Ascending aorta (tissue), 2 donors: ENCODE data around the gene LRRC7. TPM values are rescaled to one million over a fixed set of nuclear protein-coding genes. Genes with fewer than 3 reads are reported as not detected.

ENCODE experiments used
- DNase-seq, 2 donors: peaks; one replicate each; pipeline ENCODE4 v3.0.0-alpha.2; 2019; ENCODE audit warnings: low spot score in 2 of 2
- H3K27ac ChIP-seq, 2 donors: fragments of 200-600 bp; sonication (generic); one replicate each; pipeline ENCODE4 v1.5.1; 2016 to 2017; ENCODE audit warnings: mild to moderate bottlenecking in 1 of 2
- H3K27me3 ChIP-seq: fragments of 200-600 bp; sonication (generic); one replicate; pipeline ENCODE4 v1.5.1; 2017
- H3K36me3 ChIP-seq, 2 donors: fragments of 200-600 bp; sonication (generic); one replicate each; pipeline ENCODE4 v1.5.1; 2016
- H3K4me1 ChIP-seq, 2 donors: fragments of 200-600 bp; sonication (generic); one replicate each; pipeline ENCODE4 v1.5.1; 2016 to 2017; ENCODE audit warnings: mild to moderate bottlenecking in 1 of 2
- H3K4me3 ChIP-seq, 2 donors: fragments of 200-600 bp; sonication (generic); one replicate each; pipeline ENCODE4 v1.5.1; 2016 to 2017; ENCODE audit warnings: mild to moderate bottlenecking in 1 of 2
- H3K9me3 ChIP-seq, 2 donors: fragments of 200-600 bp; sonication (generic); one replicate each; pipeline ENCODE4 v1.5.1; 2016
- intact Hi-C: fragments of 100-400 bp; cut with DNase I; formaldehyde crosslinking; loops from one replicate; pipeline ENCODE4 v1.15.1; 2023
- total RNA-seq: library from RNA; depleted of rRNA; stranded (reverse); fragments of >200 nt; gene quantifications from one replicate; pipeline ENCODE4 v1.1.0, GENCODE V29; 2016
- TF ChIP-seq, protein P1 (sequence below), 3 experiments: fragments of 200-600 bp in 2 of 3; fragments of 450-650 bp in 1 of 3; sonication (generic) in 2 of 3; IDR thresholded peaks; one replicate each; pipeline ENCODE4 v1.5.1; 2016 to 2019; ENCODE audit warnings: antibody characterized with exemption in 3 of 3, mild to moderate bottlenecking in 1 of 3, moderate library complexity in 1 of 3

The LRRC7 gene
- total RNA-seq, 1 donor from 2014 or later: not detected

DNA sequence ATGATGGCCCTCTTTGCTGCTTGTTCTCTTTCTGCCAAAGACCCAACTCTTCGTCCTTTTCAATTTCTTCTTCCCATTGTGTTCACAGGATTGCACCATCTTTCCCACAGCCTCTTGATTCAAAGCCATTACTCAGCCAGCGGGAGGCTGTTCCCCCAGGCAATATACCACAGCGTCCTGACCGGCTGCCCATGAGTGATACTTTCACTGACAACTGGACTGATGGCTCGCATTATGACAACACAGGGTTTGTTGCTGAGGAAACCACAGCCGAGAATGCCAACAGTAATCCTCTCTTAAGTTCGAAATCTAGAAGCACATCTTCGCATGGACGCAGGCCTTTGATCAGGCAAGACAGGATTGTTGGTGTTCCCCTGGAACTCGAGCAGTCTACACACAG lies 470.3 kb downstream of the LRRC7 start:
- TF ChIP-seq, protein P1, sequence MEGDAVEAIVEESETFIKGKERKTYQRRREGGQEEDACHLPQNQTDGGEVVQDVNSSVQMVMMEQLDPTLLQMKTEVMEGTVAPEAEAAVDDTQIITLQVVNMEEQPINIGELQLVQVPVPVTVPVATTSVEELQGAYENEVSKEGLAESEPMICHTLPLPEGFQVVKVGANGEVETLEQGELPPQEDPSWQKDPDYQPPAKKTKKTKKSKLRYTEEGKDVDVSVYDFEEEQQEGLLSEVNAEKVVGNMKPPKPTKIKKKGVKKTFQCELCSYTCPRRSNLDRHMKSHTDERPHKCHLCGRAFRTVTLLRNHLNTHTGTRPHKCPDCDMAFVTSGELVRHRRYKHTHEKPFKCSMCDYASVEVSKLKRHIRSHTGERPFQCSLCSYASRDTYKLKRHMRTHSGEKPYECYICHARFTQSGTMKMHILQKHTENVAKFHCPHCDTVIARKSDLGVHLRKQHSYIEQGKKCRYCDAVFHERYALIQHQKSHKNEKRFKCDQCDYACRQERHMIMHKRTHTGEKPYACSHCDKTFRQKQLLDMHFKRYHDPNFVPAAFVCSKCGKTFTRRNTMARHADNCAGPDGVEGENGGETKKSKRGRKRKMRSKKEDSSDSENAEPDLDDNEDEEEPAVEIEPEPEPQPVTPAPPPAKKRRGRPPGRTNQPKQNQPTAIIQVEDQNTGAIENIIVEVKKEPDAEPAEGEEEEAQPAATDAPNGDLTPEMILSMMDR (IDR thresholded peaks at IDR 0.05): no peak
- no peaks in the 10 kb centered on the region for H3K4me1 ChIP-seq
- intact Hi-C loops: no loop called here

DNA sequence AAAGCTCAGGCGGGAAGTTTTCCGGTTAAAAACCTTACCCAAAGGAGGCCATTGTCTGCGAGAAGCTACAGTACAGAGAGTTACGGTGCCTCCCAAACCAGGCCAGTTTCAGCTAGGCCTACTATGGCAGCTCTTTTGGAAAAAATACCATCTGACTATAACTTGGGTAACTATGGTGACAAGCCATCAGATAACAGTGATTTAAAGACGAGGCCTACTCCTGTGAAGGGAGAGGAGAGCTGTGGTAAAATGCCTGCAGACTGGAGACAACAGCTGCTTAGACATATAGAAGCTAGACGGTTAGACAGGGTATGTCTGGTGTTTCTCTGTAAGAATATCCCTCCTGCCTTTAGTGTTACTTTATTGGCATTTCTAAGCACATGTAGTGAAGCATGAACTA lies 471.8 kb downstream of the LRRC7 start:
- Histone ChIP-seq H3K4me1 (no peaks in the 10 kb centered on the region), H3K27me3 (no peaks in the 10 kb centered on the region), H3K4me3 (no peak overlapping the region), H3K27ac (no peak overlapping the region), H3K9me3 (no peaks in the 10 kb centered on the region), H3K36me3 (no peaks in the 10 kb centered on the region)
- intact Hi-C loops: no loop called here
- no peak for DNase-seq
- TF ChIP-seq, protein P1 (IDR thresholded peaks at IDR 0.05): no peak

More for the DNA sequence above, 470.3 kb downstream of the LRRC7 start:
- Histone ChIP-seq H3K27me3 (no peaks in the 10 kb centered on the region), H3K27ac (no peak overlapping the region), H3K9me3 (no peaks in the 10 kb centered on the region), H3K36me3 (no peaks in the 10 kb centered on the region), H3K4me3 (no peak overlapping the region)
- DNase-seq: no peak

DNA sequence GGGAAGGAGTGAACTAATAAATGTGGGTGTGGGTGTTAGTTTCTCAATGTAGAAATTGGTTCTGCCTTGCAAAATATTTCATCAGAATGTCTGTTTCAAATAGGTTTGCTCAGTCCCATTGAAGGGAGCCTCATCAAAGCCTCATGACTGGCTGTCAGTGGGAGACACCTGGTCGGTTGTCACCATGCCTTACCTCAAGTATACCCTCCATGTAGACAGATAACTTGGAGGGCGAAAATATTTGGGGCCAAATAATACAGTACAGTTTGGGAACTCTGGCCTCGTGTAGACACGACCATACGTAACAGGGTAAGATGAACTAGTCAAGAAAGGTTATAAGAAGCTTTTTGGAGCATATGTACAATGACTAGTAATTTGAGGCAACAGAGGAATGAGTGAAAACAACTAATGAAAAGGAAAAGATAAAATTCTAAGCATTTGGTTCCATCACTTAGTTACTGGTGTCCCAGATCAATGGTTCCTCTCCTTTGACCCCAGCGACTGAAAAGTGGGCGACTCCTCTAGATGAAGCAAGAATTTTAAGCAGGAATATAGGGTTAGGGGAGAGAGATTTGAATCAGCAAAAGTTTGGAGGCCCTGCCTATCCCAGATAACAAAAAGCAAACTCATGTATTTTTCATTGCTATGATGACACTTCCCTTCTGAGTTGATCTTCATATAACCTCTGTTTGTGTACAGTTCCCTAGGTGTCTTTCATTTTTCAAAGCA lies 473.8 kb downstream of the LRRC7 start:
- no peak overlapping the region for H3K27ac ChIP-seq
- DNase-seq: no peak
- TF ChIP-seq, protein P1 (IDR thresholded peaks at IDR 0.05): no peak
- no peaks in the 10 kb centered on the region for H3K4me1 ChIP-seq
- no peak overlapping the region for H3K4me3 ChIP-seq
- H3K36me3 ChIP-seq: no peaks in the 10 kb centered on the region
- intact Hi-C loops: no loop called here
- H3K9me3 ChIP-seq: no peaks in the 10 kb centered on the region
- no peaks in the 10 kb centered on the region for H3K27me3 ChIP-seq

DNA sequence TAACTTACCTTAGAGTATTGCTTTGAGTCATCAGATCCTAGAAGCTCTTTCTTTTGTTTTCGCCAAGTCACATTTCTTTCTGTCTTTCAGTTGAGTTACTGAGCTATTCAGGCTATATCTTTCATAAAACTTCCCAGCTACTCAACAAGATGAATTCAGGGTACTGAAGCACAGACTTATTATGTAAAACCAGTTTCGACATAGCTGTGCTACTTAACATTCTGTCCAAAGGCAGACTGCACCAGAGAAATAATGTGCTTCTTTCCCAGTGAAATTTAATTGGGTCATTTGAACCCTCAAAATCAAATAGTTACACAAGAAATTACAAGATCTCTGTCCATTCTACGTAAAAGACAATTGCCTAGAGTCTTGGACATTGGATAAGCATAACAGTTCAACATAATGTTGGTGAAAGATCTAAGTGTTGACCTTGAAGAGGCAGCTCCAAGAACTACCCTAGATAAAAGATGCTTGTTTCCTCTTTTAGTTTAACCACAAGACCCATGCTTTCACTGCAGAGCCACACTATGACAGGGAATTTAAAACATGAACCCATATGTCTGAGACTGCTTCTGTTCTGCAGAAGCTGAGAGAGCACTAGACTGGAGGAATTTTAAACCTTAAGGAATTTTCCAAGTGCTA lies 474.5 kb downstream of the LRRC7 start:
- no peak for DNase-seq
- Histone ChIP-seq H3K4me1 (no peaks in the 10 kb centered on the region), H3K4me3 (no peak overlapping the region), H3K27ac (no peak overlapping the region), H3K9me3 (no peaks in the 10 kb centered on the region), H3K27me3 (no peaks in the 10 kb centered on the region), H3K36me3 (no peaks in the 10 kb centered on the region)
- intact Hi-C loops: no loop called here
- TF ChIP-seq, protein P1 (IDR thresholded peaks at IDR 0.05): no peak

DNA sequence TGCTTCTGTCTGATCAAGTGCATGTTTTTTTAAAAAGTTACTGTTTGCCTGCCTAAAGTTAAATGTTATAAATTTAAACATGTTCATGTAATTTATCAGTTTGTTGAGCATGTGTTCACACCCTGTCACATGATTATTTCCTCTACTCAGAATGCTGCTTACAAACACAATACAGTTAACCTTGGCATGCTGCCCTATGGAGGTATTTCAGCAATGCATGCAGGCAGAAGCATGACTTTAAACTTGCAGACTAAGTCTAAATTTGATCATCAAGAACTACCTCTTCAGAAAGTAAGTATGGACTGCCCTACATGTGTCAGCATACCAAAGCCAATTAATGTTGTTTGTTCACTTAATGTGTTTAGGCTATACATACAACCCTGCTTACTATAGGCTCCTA lies 476.1 kb downstream of the LRRC7 start:
- Histone ChIP-seq H3K36me3 (no peaks in the 10 kb centered on the region), H3K4me1 (no peaks in the 10 kb centered on the region), H3K27ac (no peak overlapping the region), H3K9me3 (no peaks in the 10 kb centered on the region), H3K27me3 (no peaks in the 10 kb centered on the region), H3K4me3 (no peak overlapping the region)
- TF ChIP-seq, protein P1 (IDR thresholded peaks at IDR 0.05): no peak
- intact Hi-C loops: no loop called here
- no peak for DNase-seq
